ENCODE measurements around the gene NDC80. TPM values are rescaled to one million over a fixed set of nuclear protein-coding genes. Genes with fewer than 3 reads are reported as not detected.

NDC80 gene
- total RNA-seq, 1 donor from 2014 or later, result 7.9 TPM

GRCh38 chr18:2536493-2536892, 34.9 kb upstream of the NDC80 start:
- Mint-ChIP-seq H3K9me3 (ENCODE audit: unreplicated experiment) (no peaks in the 10 kb centered on the region), H3K4me3 (ENCODE audit: unreplicated experiment) (peak overlapping the region; percentile 11), H3K4me1 (ENCODE audit: unreplicated experiment) (peaks cover 17% of the 10 kb centered on the region), H3K36me3 (ENCODE audit: unreplicated experiment) (peaks cover 21% of the 10 kb centered on the region), H3K27ac (ENCODE audit: unreplicated experiment) (peak overlapping the region; percentile 29), H3K27me3 (ENCODE audit: unreplicated experiment) (no peaks in the 10 kb centered on the region)
- TF ChIP-seq CTCF (IDR thresholded peaks at IDR 0.05), result no peak
- no peak for DNase-seq (ENCODE audit: extremely low spot score, unreplicated experiment)

- Mint-ChIP-seq H3K9me3 (ENCODE audit: unreplicated experiment) (no peaks in the 10 kb centered on the region), H3K4me1 (ENCODE audit: unreplicated experiment) (peaks cover 17% of the 10 kb centered on the region), H3K4me3 (ENCODE audit: unreplicated experiment) (no peak overlapping the region), H3K27ac (ENCODE audit: unreplicated experiment) (no peak overlapping the region), H3K36me3 (ENCODE audit: unreplicated experiment) (peaks cover 16% of the 10 kb centered on the region), H3K27me3 (ENCODE audit: unreplicated experiment) (no peaks in the 10 kb centered on the region)
- no peak for DNase-seq (ENCODE audit: extremely low spot score, unreplicated experiment)
- TF ChIP-seq CTCF (IDR thresholded peaks at IDR 0.05), result no peak
Measured at GRCh38 chr18:2537296-2537695, 34.1 kb upstream of the NDC80 start.

GRCh38 chr18:2538236-2538635, 33.1 kb upstream of the NDC80 start:
- Mint-ChIP-seq H3K36me3 (ENCODE audit: unreplicated experiment) (peaks cover 12% of the 10 kb centered on the region), H3K27ac (ENCODE audit: unreplicated experiment) (no peak overlapping the region), H3K27me3 (ENCODE audit: unreplicated experiment) (no peaks in the 10 kb centered on the region), H3K4me3 (ENCODE audit: unreplicated experiment) (no peak overlapping the region), H3K9me3 (ENCODE audit: unreplicated experiment) (no peaks in the 10 kb centered on the region), H3K4me1 (ENCODE audit: unreplicated experiment) (peaks cover 17% of the 10 kb centered on the region)
- DNase-seq (ENCODE audit: extremely low spot score, unreplicated experiment), result no peak
- TF ChIP-seq CTCF (IDR thresholded peaks at IDR 0.05), result no peak

- Mint-ChIP-seq H3K9me3 (ENCODE audit: unreplicated experiment) (no peaks in the 10 kb centered on the region), H3K27me3 (ENCODE audit: unreplicated experiment) (no peaks in the 10 kb centered on the region), H3K36me3 (ENCODE audit: unreplicated experiment) (peaks cover 10% of the 10 kb centered on the region), H3K4me1 (ENCODE audit: unreplicated experiment) (peaks cover 17% of the 10 kb centered on the region), H3K4me3 (ENCODE audit: unreplicated experiment) (no peak overlapping the region), H3K27ac (ENCODE audit: unreplicated experiment) (no peak overlapping the region)
- no peak for TF ChIP-seq CTCF (IDR thresholded peaks at IDR 0.05)
- no peak for DNase-seq (ENCODE audit: extremely low spot score, unreplicated experiment)
Measured at GRCh38 chr18:2538844-2539243, 32.5 kb upstream of the NDC80 start.

GRCh38 chr18:2540575-2540974, 30.8 kb upstream of the NDC80 start:
- Mint-ChIP-seq H3K36me3 (ENCODE audit: unreplicated experiment) (peaks cover 4% of the 10 kb centered on the region), H3K27ac (ENCODE audit: unreplicated experiment) (no peak overlapping the region), H3K4me1 (ENCODE audit: unreplicated experiment) (peaks cover 17% of the 10 kb centered on the region), H3K27me3 (ENCODE audit: unreplicated experiment) (no peaks in the 10 kb centered on the region), H3K4me3 (ENCODE audit: unreplicated experiment) (no peak overlapping the region), H3K9me3 (ENCODE audit: unreplicated experiment) (no peaks in the 10 kb centered on the region)
- DNase-seq (ENCODE audit: extremely low spot score, unreplicated experiment), result no peak
- no peak for TF ChIP-seq CTCF (IDR thresholded peaks at IDR 0.05)
